ENCODE measurements around the gene FMC1.

GRCh38 chr7:139394540-139394939 lies 53.4 kb downstream of the FMC1 start:
- no peak for TF ChIP-seq EZH2 (IDR thresholded peaks at IDR 0.05; ENCODE audit: borderline replicate concordance)
- no peak for TF ChIP-seq CTCF (IDR thresholded peaks at IDR 0.05; ENCODE audit: poor library complexity)
- no peak for TF ChIP-seq EZH2phosphoT487 (IDR thresholded peaks at IDR 0.05; ENCODE audit: low read depth, severe bottlenecking, unreplicated experiment)
